A549 (cell line): ENCODE results near the gene TAB3. TPM values are rescaled to one million over a fixed set of nuclear protein-coding genes. Genes with fewer than 3 reads are reported as not detected.

Experiments
- ATAC-seq, 2 experiments: fragments of 200-7000 bp in 1 of 2; fragments of >200 bp in 1 of 2; cut with Nextera tagmentation in 1 of 2; cut with Tn5 transposase in 1 of 2; 3 replicates each; pipeline versions ENCODE4 v1.8.0 to v1.9.1; 2018 to 2020; ENCODE audit warnings: mild to moderate bottlenecking in 1 of 2, moderate library complexity in 1 of 2
- CTCF ChIA-PET: fragments of 300-600 bp; sonication (Branson Sonifier 250); formaldehyde crosslinking; extraction: SDS; loops from one replicate; lab custom pipeline; 2021; ENCODE audit warnings: antibody characterized with exemption, inconsistent platforms; lab: Yijun Ruan, JAX
- POLR2A ChIA-PET: fragments of 350-600 bp; formaldehyde crosslinking; extraction: SDS; loops from one replicate; lab custom pipeline; 2021; ENCODE audit warnings: antibody characterized with exemption, inconsistent platforms; lab: Yijun Ruan, JAX
- DNase-seq, 2 experiments: peaks; one replicate each; pipeline versions ENCODE4 v3.0.0 to v3.0.0-alpha.2; 2011 to 2016; ENCODE audit warnings: low read depth in 1 of 2, low spot score in 1 of 2
- FAIRE-seq: peaks from 2 replicates; lab custom pipeline; 2011; peaks lifted over from hg19 to GRCh38; lab: Jason Lieb, UNC
- H3K27ac ChIP-seq, 2 experiments: fragments of >200 bp; sonication (Bioruptor Twin); formaldehyde crosslinking; 3 replicates each; pipeline ENCODE4 v1.5.1; 2016 to 2017
- H3K4me1 ChIP-seq: fragments of >200 bp; sonication (Bioruptor Twin); formaldehyde crosslinking; 3 replicates; pipeline ENCODE4 v1.6.1; 2016
- H3K4me2 ChIP-seq: fragments of >200 bp; sonication (Bioruptor Twin); formaldehyde crosslinking; 3 replicates; pipeline ENCODE4 v1.6.1; 2016
- H3K4me3 ChIP-seq: fragments of >200 bp; sonication (Bioruptor Twin); formaldehyde crosslinking; 3 replicates; pipeline ENCODE4 v1.5.1; 2016
- H3K9me3 ChIP-seq: fragments of >200 bp; sonication (Bioruptor Twin); formaldehyde crosslinking; 3 replicates; pipeline ENCODE4 v1.6.1; 2016
- BCL3 ChIP-seq: fragments of >200 bp; sonication (Bioruptor Twin); formaldehyde crosslinking; IDR thresholded peaks from 3 replicates; pipeline ENCODE4 v1.6.1; 2016
- CBX2 ChIP-seq: fragments of 200-600 bp; sonication (generic); IDR thresholded peaks from 2 replicates; pipeline ENCODE4 v1.6.1; 2016; ENCODE audit warnings: low read depth, mild to moderate bottlenecking, borderline replicate concordance
- CBX8 ChIP-seq: fragments of 200-600 bp; sonication (generic); IDR thresholded peaks from 2 replicates; pipeline ENCODE4 v1.6.1; 2016
- CTCF ChIP-seq: fragments of >200 bp; sonication (Bioruptor Twin); formaldehyde crosslinking; IDR thresholded peaks from 3 replicates; pipeline ENCODE4 v1.5.1; 2016
- EHMT2 ChIP-seq: fragments of 200-600 bp; sonication (generic); IDR thresholded peaks from 2 replicates; pipeline ENCODE4 v1.6.1; 2016; ENCODE audit warnings: antibody characterized with exemption, low read depth, mild to moderate bottlenecking, moderate library complexity
- FOSB ChIP-seq: fragments of 250-450 bp; sonication (Bioruptor Pico); IDR thresholded peaks from 2 replicates; pipeline ENCODE4 v1.5.0; 2020; ENCODE audit warnings: mild to moderate bottlenecking, moderate library complexity
- GATA3 ChIP-seq: IDR thresholded peaks from 2 replicates; pipeline ENCODE4 v1.6.1; 2012; ENCODE audit warnings: borderline replicate concordance
- HOXB13 ChIP-seq: fragments of 250-450 bp; sonication (Bioruptor Pico); IDR thresholded peaks from 2 replicates; pipeline ENCODE4 v1.5.0; 2020; ENCODE audit warnings: low read depth, mild to moderate bottlenecking, moderate library complexity
- JUN ChIP-seq, 2 experiments: fragments of >200 bp; sonication (Bioruptor Twin); formaldehyde crosslinking; IDR thresholded peaks; 2 replicates in 1 of 2; 3 replicates in 1 of 2; pipeline ENCODE4 v1.6.1; 2016 to 2017
- MAX ChIP-seq: IDR thresholded peaks from 2 replicates; pipeline ENCODE4 v1.6.1; 2012
- NFE2L2 ChIP-seq: fragments of 150-350 bp; conservative IDR thresholded peaks from 2 replicates; pipeline ENCODE4 v1.6.1; 2014; ENCODE audit warnings: low read length
- RCOR1 ChIP-seq: fragments of 150-350 bp; IDR thresholded peaks from 2 replicates; pipeline ENCODE4 v1.6.1; 2014; ENCODE audit warnings: antibody characterized with exemption, low read length, low read depth
- REST ChIP-seq: fragments of 200-600 bp; sonication (generic); IDR thresholded peaks from 2 replicates; pipeline ENCODE4 v1.6.1; 2016; ENCODE audit warnings: antibody characterized with exemption, mild to moderate bottlenecking, moderate library complexity
- RNF2 ChIP-seq: fragments of 200-600 bp; sonication (generic); IDR thresholded peaks from 2 replicates; pipeline ENCODE4 v1.6.1; 2016; ENCODE audit warnings: low read depth, mild to moderate bottlenecking, antibody characterized with exemption, moderate library complexity, borderline replicate concordance
- SMC3 ChIP-seq: fragments of >200 bp; sonication (Bioruptor Twin); formaldehyde crosslinking; IDR thresholded peaks from 3 replicates; pipeline ENCODE4 v1.6.1; 2018; ENCODE audit warnings: inconsistent platforms
- SREBF2 ChIP-seq: fragments of 450-650 bp; IDR thresholded peaks from 2 replicates; pipeline ENCODE4 v1.6.1; 2014; ENCODE audit warnings: mild to moderate bottlenecking, moderate library complexity
- WGBS: methylation state at CpG from one replicate; pipeline ENCODE4 v1.1.6; 2017; ENCODE audit errors: missing lambda C conversion rate; 5-methylcytosine and 5-hydroxymethylcytosine counted together
- polyA plus RNA-seq, 4 experiments: library from polyadenylated mRNA; depleted of rRNA in 3 of 4; stranded (reverse); fragments of >200 nt; fragmentation: RNase III in 1 of 4; extraction: RNeasy Plus Mini Kit Qiagen cat#74134 plus additional on column Dnase treatment in 1 of 4; gene quantifications; 2 replicates in 3 of 4; 3 replicates in 1 of 4; pipeline ENCODE4 v1.2.3, GENCODE V29; 2011 to 2017
- TF ChIP-seq, protein P1 (sequence below): fragments of >200 bp; sonication (Bioruptor Twin); formaldehyde crosslinking; IDR thresholded peaks from 2 replicates; pipeline ENCODE4 v1.6.1; 2016

The TAB3 gene
- polyA plus RNA-seq, 2 of the 4 experiments (the other 2 are of a cell fraction), result 11.2 to 18.6 TPM

DNA sequence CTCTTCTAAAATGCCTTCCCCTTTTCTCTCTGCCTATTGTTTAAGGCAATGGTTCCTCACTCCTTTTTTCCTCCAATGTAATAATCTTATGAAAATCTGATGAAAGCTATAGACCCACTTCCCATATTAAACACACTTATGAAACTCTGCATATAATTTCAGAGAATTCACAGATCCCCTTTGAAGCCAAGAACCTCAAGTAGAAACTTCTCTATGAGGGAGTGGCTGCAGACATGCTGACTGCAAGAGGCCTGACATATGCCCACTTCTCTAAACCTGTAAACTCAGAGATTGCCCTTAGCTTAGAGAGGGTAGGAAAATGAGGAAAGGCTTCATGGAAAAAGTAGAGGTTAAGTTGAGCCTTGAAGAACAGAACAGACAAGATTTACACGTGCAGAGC is 37.6 kb downstream of the TAB3 start:
- no peak overlapping the region for H3K27ac ChIP-seq
- no peak for FAIRE-seq
- no peak for ATAC-seq
- TF ChIP-seq NFE2L2 (no peak), SMC3 (no peak), EHMT2 (no peak), HOXB13 (CRISPR knock-in tag) (no peak)
- TF ChIP-seq, all 56 proteins: peak for 0
- 88% methylated on average over 1 of the region's 1 CpG for WGBS
- ChIA-PET CTCF (no interaction called here), POLR2A (no interaction called here)
- no peak overlapping the region for H3K4me3 ChIP-seq
- DNase-seq, result no peak
- H3K4me2 ChIP-seq, result no peak overlapping the region
- H3K4me1 ChIP-seq, result no peaks in the 10 kb centered on the region
- no peaks in the 10 kb centered on the region for H3K9me3 ChIP-seq

DNA sequence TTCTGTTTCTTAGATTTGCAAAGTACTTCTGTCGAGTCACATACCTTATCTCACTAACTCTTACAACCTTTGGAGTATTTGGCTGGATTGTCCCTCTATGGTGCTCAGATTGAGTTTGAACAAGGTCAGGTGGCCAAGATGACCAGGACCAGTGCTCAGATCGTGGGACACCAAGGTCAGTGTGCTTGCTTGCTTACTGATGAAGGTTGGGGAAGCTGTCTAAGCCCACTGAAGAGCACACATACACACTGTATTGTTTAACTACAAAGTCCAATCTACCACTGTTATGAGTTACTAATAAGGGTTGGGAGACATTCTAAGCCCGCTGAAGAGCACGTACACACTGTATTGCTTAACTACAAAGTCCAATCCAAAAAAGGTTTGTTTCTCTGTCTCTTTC is 53.7 kb downstream of the TAB3 start:
- Histone ChIP-seq H3K4me1 (no peaks in the 10 kb centered on the region), H3K4me2 (no peak overlapping the region), H3K4me3 (no peak overlapping the region)
- CTCF ChIA-PET, result no interaction called here
- 75% methylated on average over 4 of the region's 4 CpGs for WGBS
- FAIRE-seq, result no peak
- TF ChIP-seq GATA3 (no peak), CBX8 (no peak), FOSB (CRISPR knock-in tag) (no peak), CTCF (no peak), BCL3 (no peak), REST (no peak)
- TF ChIP-seq, protein P1, sequence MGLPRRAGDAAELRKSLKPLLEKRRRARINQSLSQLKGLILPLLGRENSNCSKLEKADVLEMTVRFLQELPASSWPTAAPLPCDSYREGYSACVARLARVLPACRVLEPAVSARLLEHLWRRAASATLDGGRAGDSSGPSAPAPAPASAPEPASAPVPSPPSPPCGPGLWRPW, result no peak
- TF ChIP-seq, all 56 proteins: peak for 0
- ATAC-seq, result no peak
- no peak overlapping the region for H3K27ac ChIP-seq
- no peak for DNase-seq
- H3K9me3 ChIP-seq, result no peaks in the 10 kb centered on the region
- POLR2A ChIA-PET, result no interaction called here

DNA sequence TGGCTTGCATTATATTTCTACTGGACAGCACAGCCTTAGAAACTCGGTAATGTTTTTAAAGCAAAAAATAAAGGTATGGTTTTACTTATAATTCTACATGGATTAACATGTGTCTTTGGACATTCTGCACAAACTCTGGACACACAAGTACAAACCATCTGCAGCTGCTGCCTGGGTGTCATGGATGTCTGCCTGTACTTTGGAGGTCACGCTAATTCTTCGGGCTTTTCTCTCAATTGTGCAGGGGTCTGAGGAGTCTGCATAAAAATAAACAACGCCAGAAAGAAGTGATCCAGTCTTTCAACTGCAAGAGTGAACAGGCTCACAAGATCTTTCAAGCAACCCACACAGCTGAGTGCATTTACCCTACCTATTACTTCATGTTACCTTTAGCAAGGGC is 55.2 kb downstream of the TAB3 start:
- no peak overlapping the region for H3K4me3 ChIP-seq
- no peaks in the 10 kb centered on the region for H3K9me3 ChIP-seq
- no peak for ATAC-seq
- TF ChIP-seq JUN (IDR thresholded peaks at IDR 0.05) (no peak), CBX2 (no peak), SMC3 (no peak), NFE2L2 (no peak), RCOR1 (no peak), RNF2 (no peak), MAX (no peak), SREBF2 (no peak)
- TF ChIP-seq, all 56 proteins: peak for 0
- H3K4me2 ChIP-seq, result no peak overlapping the region
- over 99% methylated on average over 4 of the region's 4 CpGs for WGBS
- POLR2A ChIA-PET, result no interaction called here
- no peaks in the 10 kb centered on the region for H3K4me1 ChIP-seq
- no peak overlapping the region for H3K27ac ChIP-seq
- CTCF ChIA-PET, result no interaction called here
- FAIRE-seq (no peak), DNase-seq (no peak)
